HT-29 (cell line): Measurements from ENCODE around the gene PEX14. TPM values are rescaled to one million over a fixed set of nuclear protein-coding genes. Genes with fewer than 3 reads are reported as not detected.

Source experiments
- DNase-seq: peaks from one replicate; pipeline ENCODE4 v3.0.0-alpha.2; 2015; ENCODE audit warnings: low spot score
- total RNA-seq: library from RNA; depleted of rRNA; stranded (reverse); fragments of >200 nt; shearing (Covaris generic); gene quantifications from 2 replicates; pipeline ENCODE4 v1.2.3, GENCODE V29; 2014

The PEX14 gene
- total RNA-seq, 1 experiment from 2014 or later: 22.2 TPM

DNA sequence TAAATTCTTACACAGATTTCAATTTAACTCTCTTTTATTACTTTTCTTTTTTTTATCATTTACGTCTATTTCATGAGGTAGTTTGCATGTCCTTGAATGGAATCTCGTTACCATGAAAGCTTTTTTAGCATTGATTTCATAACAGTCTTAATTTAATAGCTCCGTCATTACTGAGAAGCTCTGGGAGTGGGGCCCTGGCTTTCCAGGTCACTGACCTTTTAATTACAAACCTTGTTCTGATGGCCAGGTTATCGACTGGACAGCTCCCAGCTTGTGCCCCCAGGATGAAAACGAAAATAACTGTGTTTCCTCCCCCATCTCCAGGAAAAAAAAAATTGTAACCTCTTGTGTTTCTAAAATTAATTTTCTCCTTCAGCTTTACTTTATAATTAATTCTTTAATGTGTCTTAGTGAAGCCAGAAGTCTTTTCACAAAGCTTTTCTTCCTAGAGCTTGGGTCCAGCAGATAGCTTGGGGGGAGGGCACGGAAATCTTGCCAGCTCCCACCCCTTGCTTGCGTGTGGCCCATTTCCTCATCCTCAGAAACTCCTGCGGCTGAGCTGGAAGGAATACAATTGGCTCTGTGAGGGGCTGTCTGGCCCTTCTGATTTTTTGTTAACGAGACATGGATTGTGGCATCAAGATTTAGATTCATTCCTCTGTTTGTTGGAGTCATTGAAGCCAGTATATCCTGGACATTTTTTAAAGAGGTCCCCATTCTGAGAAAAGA is 65.7 kb downstream of the PEX14 start:
- no peak for DNase-seq

DNA sequence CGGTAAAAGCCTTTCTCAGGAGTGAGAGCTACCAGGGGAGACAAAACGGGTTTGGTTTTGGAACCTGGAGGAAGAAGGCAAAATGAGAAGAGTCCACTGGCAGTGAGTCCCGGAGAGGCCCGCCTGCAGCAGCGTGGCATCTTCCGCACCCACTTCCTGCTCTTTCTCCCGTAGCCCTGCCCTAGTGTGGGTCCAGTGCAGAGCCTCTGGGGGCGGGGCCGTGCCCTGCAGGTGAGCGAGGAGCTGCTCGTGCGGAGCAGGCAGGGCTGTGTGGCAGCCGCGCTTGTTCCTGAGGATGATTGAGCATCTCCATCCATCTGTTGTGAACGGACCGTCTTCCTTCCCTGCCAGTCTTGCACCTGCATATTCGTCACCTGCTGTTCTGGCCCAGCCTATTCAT is 66.5 kb downstream of the PEX14 start:
- no peak for DNase-seq

DNA sequence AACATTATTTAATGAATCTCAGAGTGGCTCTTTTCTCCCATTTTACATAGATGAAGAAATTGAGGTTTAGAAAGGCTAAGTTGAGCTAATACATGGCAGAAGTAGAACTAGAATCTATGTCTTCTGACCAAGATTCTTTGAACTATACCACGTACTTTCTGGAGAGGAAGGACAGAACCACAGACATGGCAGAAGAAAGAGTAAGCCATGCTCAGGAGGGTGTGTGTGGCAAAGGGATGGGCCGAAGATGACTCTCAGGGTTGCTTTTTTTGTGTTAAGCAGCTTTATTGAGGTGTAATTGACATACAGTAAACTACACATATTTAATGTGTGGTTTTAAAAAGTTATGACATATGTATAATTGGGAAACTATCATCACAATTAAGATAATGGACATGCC is 69.5 kb downstream of the PEX14 start:
- no peak for DNase-seq

DNA sequence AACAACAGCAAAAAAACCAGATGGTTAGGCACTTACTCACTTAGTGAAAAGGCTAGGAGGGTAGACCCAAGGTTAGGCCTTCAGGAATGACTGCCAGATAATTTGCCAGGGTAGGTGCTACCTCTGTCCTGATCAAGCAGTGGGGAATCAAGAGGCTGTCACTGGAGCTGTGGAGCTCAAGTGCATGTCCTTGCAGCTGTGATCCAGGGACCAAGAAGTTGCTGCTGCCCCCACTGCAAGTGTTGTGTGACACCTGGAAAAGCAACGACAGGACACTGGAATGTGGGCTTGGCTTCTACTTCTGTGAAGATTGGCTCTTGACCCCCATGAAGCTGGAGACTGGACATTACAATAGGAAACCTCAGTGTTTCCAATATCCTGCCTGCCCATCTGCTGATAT is 72.1 kb downstream of the PEX14 start:
- no peak for DNase-seq

DNA sequence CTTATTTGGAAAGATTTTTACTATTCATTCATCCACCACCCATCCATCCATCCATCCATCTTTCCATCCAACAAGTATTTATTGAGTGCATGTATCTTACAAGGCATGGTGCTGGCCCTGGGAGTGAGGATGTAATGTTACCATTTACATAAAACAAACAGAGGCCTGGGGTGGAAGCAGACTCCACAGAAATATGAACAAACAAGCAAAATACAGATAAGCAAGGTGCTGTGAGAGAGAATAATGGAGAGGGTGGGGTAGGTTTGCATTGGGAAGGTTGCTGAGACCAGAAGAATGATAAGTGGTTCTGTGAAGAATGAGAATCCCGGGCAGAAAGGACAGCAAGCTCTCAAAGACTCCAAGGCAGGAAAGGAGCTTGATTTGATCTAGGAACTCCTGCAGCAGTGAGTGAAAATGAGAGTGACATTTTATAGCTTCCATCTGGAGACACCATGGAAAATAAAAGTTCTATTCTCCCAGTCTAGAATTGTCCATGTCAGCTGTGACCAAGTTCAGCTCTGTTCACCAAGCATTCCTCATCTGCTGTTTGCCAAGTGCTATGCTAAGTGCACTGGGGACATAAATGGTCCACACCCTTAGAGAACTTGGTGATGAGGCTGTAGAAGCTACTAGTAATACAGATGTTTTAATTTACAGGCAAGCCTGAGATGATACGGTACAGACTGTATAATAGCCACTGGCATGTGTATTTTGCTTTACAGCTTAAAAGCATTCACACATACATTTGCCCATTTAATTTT is 75.3 kb downstream of the PEX14 start:
- no peak for DNase-seq

DNA sequence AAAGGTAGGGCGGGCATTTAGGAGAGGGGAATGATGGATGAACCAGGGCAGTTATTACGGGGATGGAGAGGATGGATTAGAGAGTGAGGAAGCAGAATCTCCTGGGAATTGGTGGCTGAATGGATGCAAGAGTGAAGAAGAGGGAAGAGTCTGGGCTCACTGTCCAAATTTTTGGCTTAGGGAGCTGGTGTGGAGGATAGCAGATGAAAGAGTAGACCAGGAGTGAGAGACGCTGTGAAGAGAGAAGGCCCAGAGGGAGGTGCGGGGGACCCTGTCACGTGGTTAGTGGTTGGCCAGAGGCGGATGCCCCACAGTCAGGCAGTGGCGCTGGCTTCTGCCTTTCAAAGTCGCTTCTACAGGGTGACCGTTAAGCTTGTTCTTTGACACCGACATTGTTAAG is 78.4 kb downstream of the PEX14 start:
- DNase-seq: no peak

DNA sequence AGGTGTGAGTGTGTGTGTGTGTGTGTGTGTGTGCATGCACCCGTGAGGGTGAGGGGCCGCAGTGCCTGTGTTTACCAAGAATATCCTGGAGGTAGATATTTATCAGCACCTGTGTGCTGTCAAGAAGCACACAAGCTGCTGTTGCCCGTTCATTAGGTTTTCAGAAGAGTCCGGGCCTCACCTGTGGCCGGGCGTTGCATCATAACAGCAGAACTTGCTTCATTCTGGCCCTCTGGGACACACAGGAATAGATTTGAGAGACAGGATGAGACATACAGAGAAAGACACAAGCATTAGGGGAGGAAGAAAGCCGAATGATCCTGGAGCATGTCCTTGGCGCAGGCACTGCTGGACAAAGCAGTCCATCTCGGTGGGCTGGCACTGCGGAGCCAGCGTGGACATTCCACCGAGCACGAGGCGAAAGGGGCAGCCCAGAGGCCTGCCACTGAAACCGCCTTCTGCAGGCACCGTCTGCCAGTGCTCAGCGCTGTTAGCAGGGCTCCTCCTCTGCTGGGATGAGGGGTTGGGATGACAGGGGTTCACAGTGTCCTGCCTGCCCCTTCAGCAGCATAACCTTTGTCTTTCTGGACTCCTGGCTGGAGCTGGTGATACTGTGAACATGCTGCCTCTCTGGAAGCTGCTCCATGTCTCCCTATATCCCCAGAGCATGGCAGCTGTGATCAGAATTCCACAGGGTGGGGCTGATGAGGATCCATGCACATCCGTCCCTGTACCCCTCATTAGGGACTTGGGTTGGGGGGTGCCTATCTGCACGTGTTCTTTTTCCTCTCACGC is 81.1 kb downstream of the PEX14 start:
- no peak for DNase-seq

DNA sequence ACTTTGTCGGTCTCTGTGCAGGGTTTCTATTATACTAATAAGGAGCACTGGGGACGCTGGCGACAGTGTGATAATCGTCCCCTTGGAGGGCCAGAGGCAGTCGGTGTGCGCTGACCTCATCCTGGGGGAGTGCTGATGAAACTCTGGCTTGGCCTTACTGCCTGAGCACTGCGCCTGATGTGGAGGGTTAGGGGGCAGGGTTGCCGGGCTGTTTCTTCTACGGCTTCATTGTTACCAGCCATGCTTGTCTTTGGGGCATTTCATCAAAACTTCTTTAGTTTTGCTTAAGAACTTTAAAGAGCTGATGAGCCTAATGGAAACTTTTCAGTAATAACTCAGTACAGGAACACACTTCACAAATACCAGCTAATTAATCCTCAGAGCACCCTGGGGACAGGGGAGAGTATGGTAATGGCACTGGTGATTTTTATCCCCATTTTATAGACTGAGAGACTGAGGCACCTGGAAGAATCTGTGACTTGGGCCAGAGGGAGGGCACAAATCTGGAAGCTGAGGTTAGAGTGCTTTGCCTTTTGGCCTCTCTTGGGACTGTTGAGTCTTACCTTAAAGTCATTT is 81.8 kb downstream of the PEX14 start:
- no peak for DNase-seq

DNA sequence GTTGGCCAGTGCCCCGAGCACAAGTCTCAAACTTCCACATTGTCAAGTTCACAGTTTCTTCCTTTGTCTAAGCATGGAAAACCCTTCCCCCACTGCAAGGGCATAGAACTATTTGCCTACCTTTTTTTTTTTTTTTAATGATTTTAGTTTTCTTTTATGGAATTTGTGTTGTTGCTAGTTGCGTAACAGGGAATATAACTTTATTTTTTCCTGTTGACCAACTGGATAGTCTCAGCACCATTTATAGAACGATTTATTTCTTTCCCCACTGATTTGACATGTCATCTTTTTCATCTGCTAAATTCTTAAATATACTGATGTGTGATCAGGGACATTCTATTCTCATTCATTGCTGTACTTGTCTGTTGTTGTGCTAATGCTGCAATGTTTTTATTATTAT is 83.0 kb downstream of the PEX14 start:
- DNase-seq: no peak

DNA sequence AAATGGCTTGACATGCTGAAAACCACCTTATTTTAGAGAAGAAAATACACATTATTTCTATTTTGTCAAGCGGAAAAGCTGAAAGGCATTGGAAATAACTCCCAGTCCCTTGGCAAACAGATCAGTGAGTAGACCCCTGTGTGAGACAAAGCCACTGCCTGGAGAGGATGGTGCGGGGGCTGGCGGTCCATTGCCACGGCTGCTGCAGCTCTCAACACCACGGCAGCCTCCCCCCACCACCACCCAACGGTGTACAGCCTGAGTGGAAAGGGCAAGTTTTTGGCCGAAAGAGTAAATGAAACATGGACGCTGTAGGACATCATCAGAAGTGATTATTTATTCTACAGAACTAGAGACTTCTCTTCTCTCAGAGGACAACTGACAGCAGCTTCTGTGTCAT is 84.6 kb downstream of the PEX14 start:
- no peak for DNase-seq

DNA sequence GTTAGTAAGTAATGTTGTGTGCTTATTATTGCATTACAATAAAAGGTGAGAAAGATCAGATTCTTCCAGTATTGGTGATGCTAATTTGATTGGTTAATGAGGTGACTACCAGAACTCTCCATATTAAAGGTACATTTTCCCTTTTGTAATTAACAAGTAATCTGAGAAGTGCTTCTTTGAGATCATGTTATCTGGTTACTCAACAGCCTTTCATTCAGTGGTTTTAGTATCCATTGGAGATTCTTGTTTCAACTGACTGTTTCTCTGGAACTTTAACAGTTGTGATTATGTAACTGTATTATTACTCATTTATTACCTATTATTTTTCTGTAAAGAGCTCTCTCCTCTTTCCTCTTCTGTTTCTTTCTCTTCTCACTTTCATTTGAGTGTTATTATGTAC is 86.7 kb downstream of the PEX14 start:
- no peak for DNase-seq

DNA sequence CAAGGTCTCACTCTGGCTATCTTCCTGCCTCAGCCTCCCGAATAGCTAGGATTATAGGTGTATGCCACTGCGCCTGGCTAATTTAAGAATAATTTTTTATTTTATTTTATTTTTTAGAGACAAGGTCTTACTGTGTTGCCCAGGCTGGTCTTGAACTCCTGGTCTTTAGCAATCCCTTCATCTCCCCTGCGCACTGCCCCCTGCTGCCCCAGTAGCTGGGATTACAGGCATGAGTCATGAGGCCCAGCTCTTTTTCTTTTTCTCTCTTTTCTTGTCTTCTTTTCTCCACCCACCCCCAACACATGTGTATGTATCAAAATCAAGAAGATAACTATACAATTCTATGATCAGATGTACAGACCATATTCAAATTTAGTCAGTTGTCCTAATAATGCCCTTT is 87.2 kb downstream of the PEX14 start:
- no peak for DNase-seq

DNA sequence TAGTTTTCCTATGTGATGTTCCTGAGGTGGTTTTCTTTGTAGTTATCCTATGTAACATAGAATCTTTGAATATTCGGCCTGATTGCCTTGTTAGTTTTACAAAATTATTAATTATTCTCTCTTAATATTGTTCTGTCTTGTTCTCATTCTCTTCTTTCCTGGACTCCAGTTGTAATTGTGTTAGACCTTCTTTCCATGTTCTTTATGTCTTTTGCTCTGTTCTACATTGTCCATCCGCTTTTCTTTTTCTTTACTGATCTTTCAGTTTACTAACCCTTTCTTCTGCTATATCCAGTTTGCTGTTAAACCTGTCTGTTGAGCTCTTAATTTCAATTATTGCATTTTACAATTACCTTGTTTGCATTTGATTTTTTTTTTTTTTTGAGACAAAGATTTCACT is 89.3 kb downstream of the PEX14 start:
- no peak for DNase-seq

DNA sequence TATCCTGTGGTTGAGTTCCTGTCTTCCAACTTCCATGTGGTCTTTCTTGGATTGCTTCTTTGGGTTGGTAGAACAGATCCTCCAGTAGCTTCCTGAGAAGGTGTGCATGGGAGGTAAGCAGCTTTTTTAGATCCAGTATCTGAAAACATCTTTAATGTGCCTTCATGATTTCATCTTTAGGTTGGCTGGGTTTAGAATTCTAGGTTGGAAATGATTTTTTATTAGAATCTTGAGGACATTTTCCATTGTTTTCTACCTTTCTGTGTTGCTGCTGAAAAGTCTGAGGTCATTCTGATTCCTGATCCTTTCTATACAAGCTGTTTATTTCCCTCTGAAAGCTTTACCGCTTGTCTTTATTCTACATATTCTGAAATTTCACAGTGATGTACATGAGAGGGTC is 94.8 kb downstream of the PEX14 start:
- no peak for DNase-seq

DNA sequence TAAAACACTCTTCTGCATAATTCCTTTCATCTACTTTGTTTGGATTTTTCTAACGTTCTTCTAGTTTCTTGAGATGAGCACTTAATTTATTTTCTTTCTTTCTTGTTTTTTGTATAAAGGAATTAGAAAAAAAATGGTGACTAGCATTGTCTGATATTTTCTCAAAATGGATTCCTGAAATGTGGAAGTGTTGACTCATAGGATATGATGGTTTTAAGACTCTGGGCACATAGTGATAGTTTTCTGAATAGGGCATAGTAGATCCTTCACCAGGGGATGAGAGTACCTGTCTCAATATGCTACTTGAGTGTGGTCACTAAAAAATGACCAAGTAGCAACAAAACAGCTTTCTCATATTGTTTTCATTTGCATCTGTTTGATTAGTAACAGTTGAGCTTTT is 100.9 kb downstream of the PEX14 start:
- no peak for DNase-seq

DNA sequence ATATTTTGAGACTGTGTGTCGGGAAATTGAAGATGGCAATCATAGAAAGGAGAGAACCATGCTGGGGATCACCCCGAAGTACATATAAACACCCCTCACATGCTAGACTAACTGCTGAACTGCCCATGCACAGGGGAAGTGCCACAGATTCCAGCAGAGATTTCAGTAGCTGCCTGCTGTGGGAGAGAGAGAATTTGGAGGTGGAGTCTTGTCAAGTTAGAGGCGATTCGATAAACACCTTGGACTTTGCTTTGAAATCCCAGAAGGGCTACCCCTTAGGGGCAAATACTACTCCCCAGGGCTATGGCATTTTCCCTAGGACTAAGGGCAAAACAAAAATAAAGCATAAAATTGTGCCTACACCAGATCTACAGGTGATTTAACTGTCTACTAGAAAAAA is 103.3 kb downstream of the PEX14 start:
- no peak for DNase-seq

DNA sequence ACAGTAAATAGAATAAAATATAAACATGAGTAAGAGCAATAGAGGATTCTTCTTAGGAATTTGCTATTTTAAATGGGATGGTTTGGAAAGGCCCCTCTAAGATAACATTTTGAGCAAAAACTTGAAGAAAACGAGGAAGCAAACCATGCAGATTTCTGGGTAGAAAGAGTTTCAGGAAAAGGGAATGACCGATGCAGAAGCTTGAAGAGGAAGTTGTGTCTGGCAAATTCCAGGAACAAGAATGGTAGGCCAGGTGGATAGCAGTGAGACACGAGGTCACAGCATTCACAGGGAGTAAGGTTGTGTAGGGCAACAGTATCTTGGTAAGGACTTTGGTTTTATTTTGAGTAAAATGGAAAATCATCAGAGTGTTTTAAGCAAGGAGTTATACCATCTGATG is 108.9 kb downstream of the PEX14 start:
- no peak for DNase-seq

DNA sequence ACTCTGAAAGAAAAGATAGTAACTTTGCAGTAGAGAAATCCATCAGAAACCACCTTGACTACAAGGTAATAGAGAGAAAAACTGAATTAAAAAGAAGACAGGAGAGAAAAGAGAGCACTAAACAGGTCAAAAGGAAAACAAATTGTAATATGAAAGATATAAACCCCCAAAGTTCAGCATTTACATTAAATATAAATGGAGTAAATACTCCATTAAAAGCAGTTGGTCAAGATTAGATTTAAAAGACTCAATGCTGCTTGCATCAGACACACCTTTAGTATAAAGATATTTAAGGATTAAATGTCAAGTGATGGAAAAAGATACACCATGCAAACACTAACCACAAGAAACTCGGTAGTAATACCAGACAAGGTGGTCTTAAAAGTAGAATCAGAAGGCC is 110.5 kb downstream of the PEX14 start:
- no peak for DNase-seq

DNA sequence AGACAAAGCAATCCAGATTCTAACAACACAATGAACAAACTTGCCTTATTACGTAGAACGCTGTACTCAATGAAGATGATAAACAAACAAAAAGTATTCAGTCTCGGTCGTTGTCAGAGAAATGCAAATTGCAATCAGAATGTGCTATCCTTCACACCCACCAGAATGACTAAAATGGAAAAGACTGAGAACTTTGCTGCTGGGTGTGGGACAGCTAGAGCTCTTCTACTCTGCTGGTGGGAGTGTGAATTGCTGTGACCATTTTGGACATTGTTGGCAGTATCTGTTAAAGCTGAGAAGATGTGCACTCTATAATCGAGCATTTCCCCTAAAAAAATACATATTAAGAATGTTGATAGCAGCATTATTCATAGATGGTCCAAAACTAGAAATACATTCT is 111.4 kb downstream of the PEX14 start:
- DNase-seq: no peak

DNA sequence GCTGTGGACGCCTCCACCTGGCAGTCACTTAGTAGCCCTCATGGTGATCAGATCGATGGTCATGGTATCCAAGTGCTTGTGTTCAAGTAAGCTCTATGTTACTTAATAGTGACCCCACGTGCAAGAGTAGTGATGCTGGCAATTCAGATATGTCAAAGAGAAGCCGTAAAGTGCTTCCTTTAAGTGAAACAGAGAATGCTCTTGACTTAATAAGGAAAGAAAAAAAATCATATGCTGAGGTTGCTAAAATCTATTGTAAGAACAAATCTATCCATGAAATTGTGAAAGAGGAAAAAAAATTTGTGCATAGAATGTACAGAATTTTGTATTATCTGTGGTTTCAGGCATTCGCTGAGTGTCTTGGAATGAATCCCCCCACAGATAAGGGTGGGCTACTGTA is 113.9 kb downstream of the PEX14 start:
- no peak for DNase-seq

DNA sequence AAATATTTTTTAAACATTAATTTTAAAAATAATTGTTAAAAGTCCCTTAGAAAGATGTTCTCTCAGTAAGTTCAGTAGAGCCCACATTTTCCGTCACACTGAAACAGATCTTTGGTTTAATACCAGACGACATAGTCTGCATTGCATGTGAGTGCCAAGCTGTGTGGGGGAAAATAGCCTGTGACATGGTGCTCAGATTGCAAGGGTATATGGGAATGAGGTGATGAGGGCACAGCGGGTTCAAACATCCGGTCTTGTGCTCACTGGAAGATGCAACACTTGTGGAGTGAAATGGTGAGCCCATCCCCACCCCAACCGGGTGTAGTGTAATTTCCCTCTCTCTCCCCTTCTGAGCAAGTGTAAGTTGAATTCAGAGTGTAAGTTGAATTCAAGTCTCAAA is 114.3 kb downstream of the PEX14 start:
- DNase-seq: no peak

DNA sequence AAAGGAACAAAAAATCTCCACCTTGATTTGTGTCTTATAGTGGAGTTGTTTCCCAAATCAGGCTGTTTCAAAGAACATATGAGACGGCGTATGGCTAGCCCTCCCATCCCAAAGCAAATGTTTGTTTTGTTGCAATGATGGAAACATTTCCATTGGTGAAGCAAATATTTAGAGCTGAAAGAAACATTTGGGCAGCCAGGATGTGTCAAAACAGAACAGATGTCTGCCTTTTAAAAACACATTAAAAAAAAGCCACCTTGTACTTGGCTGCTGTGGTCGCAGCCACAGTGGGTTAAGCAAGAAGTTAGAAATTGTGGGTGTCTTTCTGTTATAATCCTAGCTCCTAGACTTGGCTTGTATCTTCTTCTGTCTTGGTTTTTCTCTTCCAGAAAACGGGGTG is 116.3 kb downstream of the PEX14 start:
- DNase-seq: no peak
